Stimulated activated naive CD4-positive, alpha-beta T cell treated with Interleukin-2 at 50 U/mL for 16 hours (primary cell): ENCODE data around the gene HDAC4.

ENCODE experiments used
- DNase-seq: peaks from one replicate; lab custom pipeline; 2025; lab: John Stamatoyannopoulos, UW

Gene HDAC4

GRCh38 chr2:239200646-239201530 lies 199.9 kb downstream of the HDAC4 start:
- DNase-seq, result no peak

DNA sequence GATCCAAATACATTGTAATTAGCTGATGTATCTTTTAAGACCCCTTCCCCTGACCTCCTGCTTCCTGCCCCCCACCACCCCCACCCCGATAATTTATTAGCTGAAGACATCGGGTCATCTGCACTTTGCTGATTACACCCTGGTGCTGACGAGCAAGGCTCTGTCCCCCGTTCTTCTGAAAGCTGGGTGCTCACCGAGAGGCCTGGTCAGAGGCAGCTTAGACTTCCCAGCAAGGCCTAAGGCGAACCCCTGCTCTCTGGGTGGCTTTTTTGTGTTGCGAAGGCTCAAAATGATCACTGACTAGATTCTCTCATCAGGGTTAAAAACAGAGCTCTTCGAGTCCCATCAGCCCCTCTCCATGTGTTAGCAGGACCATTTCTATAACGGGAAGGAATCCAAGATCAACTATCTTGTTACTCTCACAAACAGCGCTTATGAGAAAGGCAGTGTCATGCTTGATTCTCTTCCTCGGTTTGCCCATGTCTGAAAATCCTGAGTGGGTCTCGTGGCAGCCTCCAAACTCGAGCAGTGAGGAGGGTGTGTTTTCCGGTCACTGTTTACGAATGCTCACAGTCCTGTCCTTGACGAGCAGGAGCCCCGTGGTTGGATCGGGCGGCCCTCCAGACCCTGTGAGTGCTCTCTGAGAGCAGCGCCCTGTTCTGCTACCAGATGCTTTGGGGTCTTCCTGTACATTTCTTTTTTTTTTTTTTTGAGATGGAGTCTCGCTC lies 201.6 kb downstream of the HDAC4 start:
- no peak for DNase-seq

GRCh38 chr2:239198221-239198620 lies 202.6 kb downstream of the HDAC4 start:
- no peak for DNase-seq

GRCh38 chr2:239197146-239197545 lies 203.7 kb downstream of the HDAC4 start:
- DNase-seq, result no peak

- no peak for DNase-seq
Observed at GRCh38 chr2:239196474-239197021, 204.3 kb downstream of the HDAC4 start.

DNA sequence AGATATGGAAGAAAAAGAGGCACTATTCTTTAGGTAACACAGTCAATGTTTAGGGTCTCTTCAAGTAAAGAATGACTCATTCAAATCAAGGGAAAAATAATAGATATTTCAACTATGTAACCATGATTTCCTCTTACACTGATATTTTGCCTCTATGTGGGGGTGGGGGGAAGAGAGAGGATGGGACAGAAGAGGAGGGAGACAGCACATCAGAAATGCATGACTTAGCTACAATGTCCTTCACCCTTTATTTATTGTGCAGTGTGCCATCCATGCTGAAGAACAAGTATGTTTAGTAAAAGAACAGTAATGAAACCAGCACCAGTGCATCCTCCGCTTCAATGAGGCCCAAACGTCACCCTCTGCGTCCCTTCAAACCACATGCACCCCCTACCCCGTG lies 204.8 kb downstream of the HDAC4 start:
- no peak for DNase-seq

- no peak for DNase-seq
Observed at GRCh38 chr2:239195318-239195871, 205.4 kb downstream of the HDAC4 start.

- DNase-seq, result no peak
Observed at GRCh38 chr2:239194731-239195317, 206.0 kb downstream of the HDAC4 start.

DNA sequence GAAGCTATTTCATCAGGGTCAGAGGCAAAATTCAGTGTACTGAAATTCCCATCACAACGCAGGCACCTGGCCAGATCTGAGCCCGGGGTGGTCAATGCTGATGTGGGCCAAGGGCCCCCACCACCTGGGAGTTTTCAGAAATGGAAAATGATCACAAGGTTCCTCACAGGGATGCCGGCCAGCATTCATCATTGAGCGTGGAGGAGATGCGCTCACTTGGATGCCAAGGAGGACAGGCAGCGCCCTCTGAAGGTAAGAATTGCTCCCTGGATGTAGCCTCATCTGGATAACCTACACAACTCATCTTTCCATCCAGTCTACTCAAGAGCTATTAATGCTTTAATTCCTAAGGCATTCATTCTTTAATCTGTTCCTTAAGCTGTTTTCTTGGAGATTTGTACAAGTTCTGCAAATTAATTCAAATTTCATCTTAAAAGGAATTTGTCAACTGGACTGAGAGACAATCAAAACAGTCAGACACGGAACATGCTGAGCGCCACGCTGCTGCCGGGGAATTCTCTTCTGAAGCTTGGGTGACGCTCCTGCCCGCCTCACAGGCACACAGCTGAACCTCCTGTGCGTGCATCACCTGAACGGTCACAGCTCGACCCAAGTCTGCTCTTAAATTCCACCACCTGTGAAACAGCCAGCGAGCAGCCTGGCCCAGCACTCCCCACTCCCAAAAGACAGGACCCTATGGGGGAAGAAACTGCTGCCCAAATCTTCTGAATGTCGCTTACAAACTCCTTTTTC lies 206.7 kb downstream of the HDAC4 start:
- DNase-seq, result no peak

- no peak for DNase-seq
Observed at GRCh38 chr2:239193401-239193811, 207.4 kb downstream of the HDAC4 start.

- no peak for DNase-seq
Observed at GRCh38 chr2:239192975-239193374, 207.8 kb downstream of the HDAC4 start.

GRCh38 chr2:239192456-239192855 lies 208.4 kb downstream of the HDAC4 start:
- DNase-seq, result no peak

DNA sequence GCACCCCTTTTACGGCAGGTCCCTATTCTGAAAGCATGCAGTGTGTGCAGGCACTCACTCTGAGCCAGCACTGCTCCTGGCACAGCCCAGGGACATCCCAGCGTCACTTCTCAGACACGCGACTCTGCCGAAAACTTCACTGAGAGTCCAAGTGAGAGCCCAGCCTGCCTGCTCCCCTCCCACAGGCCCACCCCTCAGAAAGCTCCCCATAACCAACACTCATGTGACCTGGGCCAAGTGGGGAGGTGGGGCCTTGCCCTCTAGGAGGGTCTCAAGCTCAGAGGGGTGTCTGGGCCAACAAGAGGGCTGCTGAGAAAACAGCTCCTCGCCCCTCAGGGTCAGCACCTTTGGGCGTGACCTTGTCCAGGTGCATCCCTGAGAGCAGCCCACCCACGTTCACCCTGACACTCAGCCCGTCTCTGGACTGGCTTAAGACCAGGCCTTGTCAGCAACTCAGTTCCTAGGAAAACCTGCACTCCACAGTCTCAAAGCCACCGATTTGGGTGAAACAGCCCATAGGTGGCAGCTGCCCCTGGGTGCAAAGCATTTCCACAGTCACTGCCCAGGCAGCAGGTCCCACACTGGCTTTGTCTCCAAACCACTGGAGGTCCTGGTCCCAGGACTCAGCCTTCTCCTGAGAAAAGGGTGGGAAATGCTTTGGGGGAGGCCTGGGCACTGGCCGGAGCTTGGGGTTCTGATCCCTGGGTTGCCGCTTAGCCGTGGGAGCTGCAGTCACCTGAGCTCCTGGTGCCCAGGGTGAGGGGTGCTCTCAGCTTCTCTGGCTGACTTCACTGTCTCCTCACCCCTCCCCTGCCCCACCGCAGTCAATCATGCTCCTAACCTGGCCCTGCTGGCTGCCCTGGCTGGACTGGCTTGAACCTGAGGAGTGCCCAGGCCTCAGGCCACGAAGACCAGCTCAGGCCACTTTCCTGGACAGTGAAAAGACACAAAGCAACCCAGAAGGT lies 209.6 kb downstream of the HDAC4 start:
- no peak for DNase-seq

- no peak for DNase-seq
Observed at GRCh38 chr2:239190361-239190760, 210.5 kb downstream of the HDAC4 start.

GRCh38 chr2:239189711-239190131 lies 211.1 kb downstream of the HDAC4 start:
- DNase-seq, result no peak

GRCh38 chr2:239188536-239188935 lies 212.3 kb downstream of the HDAC4 start:
- no peak for DNase-seq

DNA sequence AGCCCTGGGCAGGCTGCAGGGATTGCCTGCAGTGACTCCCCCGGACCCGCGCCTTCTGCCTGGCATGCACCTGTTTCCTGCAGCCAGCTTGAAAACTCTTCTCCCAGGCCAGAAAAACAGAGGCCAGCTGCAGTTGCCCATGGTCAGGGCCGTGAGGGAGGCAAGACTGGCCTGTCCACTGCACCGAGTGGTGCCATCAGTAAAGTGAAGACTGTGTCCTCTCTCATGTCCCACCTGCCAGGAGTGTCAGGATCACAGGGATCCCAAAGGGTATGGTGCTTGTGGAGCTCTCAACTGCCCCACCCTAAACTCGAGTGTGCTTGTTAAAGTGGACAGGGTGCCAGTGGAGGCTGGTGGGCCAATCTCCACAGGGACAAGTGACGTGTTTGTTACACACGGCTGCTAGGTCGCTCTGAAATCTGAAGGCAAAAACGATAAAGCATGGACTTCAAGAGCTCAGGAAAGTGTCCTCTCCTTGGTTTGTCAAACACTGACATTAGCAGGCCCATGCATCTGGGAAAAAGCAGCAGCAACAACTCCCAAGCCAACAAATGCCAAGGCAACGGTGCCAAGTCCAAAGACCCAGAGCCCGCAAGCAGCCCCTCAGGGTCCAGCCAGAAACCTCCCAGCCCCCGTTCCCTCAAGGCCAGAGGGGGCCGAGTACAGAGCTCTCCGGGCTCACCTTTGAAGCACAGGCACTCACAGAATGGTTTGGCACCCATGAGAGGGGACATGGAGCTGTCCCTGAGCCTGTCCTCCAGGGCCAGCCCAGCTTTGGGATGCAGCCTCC lies 213.2 kb downstream of the HDAC4 start:
- no peak for DNase-seq

- no peak for DNase-seq
Observed at GRCh38 chr2:239186516-239187357, 214.1 kb downstream of the HDAC4 start.
